ENCODE results near the gene NIT1. TPM values are rescaled to one million over a fixed set of nuclear protein-coding genes. Genes with fewer than 3 reads are reported as not detected.

NIT1 gene
- total and polyA plus RNA-seq, 9 of the 15 experiments (the other 6 are each of a cell fraction or from before 2014, with no cell fraction given) = 18.4 to 76.0 (median 33.7) TPM

DNA sequence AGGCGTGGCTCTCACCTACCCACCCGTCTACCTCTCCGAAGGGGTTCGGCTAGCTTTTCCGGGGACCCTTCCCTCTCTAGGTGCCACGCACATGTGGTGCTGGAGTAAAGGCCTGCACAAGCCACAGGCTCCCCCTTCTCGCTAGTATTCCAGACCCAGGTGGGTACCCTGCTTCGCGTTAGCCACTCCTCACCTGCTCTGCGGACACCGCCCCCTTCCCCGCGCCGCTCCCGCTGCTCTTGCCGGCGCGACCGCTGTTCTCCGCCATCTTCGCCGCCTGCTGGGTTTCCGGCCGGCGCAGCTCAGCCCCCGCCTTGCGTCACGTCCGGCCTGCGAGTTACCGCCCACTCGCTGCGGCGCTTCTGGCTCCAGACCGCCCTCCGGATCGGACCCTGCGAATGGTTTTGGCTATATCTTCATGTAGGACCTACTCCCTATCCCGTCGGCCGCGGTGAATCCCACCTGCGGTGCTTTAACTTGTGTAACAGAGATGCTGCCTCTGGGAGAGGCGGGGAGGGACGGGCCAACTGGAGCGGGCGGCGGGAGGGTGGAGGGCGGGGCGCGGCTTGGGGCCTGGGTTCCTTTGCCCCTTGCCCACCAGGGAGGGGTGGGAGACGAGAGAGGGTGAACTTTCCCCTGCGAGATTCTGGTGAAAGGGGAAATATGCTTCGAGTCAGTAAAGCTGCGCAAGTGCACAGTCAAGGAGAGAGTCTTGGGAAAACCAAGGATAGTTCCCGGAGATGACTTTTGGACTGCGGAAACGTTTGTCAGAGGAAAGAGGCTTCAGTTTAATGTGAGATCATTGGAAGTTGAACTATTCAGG, at the start of gene NIT1, which contains the start of gene PFDN2 (continued):
- TF ChIP-seq, protein P1, sequence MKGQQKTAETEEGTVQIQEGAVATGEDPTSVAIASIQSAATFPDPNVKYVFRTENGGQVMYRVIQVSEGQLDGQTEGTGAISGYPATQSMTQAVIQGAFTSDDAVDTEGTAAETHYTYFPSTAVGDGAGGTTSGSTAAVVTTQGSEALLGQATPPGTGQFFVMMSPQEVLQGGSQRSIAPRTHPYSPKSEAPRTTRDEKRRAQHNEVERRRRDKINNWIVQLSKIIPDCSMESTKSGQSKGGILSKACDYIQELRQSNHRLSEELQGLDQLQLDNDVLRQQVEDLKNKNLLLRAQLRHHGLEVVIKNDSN (CRISPR knock-in tag; IDR thresholded peaks at IDR 0.05) = peak; percentile 1; the same call in 1 of the 2 replicates
- no peak for TF ChIP-seq ETV6 (IDR thresholded peaks at IDR 0.05; ENCODE audit: borderline replicate concordance in 1 of 2, low read depth in 2 of 2, low read length in 1 of 2)
- peak; percentile 69; the same call in 1 of the 2 replicates for TF ChIP-seq ETV6 (CRISPR knock-in tag; IDR thresholded peaks at IDR 0.05; ENCODE audit: borderline replicate concordance)
- TF ChIP-seq MAZ (CRISPR knock-in tag; conservative IDR thresholded peaks at IDR 0.05 in 1 of 2, IDR thresholded peaks at IDR 0.05 in 1 of 2) = peak; percentile 74 to 77; a peak in 3 of 4 replicates
- TF ChIP-seq, protein P2, sequence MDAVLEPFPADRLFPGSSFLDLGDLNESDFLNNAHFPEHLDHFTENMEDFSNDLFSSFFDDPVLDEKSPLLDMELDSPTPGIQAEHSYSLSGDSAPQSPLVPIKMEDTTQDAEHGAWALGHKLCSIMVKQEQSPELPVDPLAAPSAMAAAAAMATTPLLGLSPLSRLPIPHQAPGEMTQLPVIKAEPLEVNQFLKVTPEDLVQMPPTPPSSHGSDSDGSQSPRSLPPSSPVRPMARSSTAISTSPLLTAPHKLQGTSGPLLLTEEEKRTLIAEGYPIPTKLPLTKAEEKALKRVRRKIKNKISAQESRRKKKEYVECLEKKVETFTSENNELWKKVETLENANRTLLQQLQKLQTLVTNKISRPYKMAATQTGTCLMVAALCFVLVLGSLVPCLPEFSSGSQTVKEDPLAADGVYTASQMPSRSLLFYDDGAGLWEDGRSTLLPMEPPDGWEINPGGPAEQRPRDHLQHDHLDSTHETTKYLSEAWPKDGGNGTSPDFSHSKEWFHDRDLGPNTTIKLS (IDR thresholded peaks at IDR 0.05; ENCODE audit: borderline replicate concordance, low read depth) = peak; percentile 58; the same call in 1 of the 2 replicates
- TF ChIP-seq, protein P3, sequence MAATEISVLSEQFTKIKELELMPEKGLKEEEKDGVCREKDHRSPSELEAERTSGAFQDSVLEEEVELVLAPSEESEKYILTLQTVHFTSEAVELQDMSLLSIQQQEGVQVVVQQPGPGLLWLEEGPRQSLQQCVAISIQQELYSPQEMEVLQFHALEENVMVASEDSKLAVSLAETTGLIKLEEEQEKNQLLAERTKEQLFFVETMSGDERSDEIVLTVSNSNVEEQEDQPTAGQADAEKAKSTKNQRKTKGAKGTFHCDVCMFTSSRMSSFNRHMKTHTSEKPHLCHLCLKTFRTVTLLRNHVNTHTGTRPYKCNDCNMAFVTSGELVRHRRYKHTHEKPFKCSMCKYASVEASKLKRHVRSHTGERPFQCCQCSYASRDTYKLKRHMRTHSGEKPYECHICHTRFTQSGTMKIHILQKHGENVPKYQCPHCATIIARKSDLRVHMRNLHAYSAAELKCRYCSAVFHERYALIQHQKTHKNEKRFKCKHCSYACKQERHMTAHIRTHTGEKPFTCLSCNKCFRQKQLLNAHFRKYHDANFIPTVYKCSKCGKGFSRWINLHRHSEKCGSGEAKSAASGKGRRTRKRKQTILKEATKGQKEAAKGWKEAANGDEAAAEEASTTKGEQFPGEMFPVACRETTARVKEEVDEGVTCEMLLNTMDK (IDR thresholded peaks at IDR 0.05; ENCODE audit: borderline replicate concordance, insufficient read depth, low read depth, low read length, poor library complexity, severe bottlenecking) = no peak
- peak; percentile 86 for TF ChIP-seq THAP12 (CRISPR knock-in tag; IDR thresholded peaks at IDR 0.05)
- no peak for TF ChIP-seq OTX1 (CRISPR knock-in tag; IDR thresholded peaks at IDR 0.05)
- TF ChIP-seq, protein P4, sequence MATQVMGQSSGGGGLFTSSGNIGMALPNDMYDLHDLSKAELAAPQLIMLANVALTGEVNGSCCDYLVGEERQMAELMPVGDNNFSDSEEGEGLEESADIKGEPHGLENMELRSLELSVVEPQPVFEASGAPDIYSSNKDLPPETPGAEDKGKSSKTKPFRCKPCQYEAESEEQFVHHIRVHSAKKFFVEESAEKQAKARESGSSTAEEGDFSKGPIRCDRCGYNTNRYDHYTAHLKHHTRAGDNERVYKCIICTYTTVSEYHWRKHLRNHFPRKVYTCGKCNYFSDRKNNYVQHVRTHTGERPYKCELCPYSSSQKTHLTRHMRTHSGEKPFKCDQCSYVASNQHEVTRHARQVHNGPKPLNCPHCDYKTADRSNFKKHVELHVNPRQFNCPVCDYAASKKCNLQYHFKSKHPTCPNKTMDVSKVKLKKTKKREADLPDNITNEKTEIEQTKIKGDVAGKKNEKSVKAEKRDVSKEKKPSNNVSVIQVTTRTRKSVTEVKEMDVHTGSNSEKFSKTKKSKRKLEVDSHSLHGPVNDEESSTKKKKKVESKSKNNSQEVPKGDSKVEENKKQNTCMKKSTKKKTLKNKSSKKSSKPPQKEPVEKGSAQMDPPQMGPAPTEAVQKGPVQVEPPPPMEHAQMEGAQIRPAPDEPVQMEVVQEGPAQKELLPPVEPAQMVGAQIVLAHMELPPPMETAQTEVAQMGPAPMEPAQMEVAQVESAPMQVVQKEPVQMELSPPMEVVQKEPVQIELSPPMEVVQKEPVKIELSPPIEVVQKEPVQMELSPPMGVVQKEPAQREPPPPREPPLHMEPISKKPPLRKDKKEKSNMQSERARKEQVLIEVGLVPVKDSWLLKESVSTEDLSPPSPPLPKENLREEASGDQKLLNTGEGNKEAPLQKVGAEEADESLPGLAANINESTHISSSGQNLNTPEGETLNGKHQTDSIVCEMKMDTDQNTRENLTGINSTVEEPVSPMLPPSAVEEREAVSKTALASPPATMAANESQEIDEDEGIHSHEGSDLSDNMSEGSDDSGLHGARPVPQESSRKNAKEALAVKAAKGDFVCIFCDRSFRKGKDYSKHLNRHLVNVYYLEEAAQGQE (IDR thresholded peaks at IDR 0.05; ENCODE audit: borderline replicate concordance) = no peak
- TF ChIP-seq, protein P4 (CRISPR knock-in tag; IDR thresholded peaks at IDR 0.05; ENCODE audit: low read depth) = 0 out of 2 replicates have a peak, but pooled peaks have one; percentile 67

All from K562 (cell line).